ENCODE data around the gene BMP5. TPM values are rescaled to one million over a fixed set of nuclear protein-coding genes. Genes with fewer than 3 reads are reported as not detected.
"Not testable (repeated sequence)": the region's sequence is repeated elsewhere in the genome, so short reads cannot be mapped to it uniquely, and the experiment has no call there.

BMP5 gene
- total RNA-seq, 1 experiment from 2014 or later = not detected

GRCh38 chr6:55917751-55918415 lies 42.5 kb upstream of the BMP5 start:
- no peak overlapping the region for H3K4me3 Mint-ChIP-seq (ENCODE audit: low read depth, unreplicated experiment)
- H3K27ac Mint-ChIP-seq (ENCODE audit: unreplicated experiment) = no peak overlapping the region
- intact Hi-C loops (cut with micrococcal nuclease; ENCODE audit: unreplicated experiment) = no loop called here
- H3K9me3 Mint-ChIP-seq (ENCODE audit: low read depth, unreplicated experiment) = no peaks in the 10 kb centered on the region
- H3K27me3 Mint-ChIP-seq (ENCODE audit: unreplicated experiment) = no peaks in the 10 kb centered on the region
- TF ChIP-seq CTCF (IDR thresholded peaks at IDR 0.05; ENCODE audit: unreplicated experiment) = no peak
- BruUV-seq (replicated peaks) = no TSS peak
- H3K4me1 Mint-ChIP-seq (ENCODE audit: low read depth, unreplicated experiment) = peaks cover 8% of the 10 kb centered on the region
- H3K36me3 Mint-ChIP-seq (ENCODE audit: insufficient read depth, unreplicated experiment) = no peaks in the 10 kb centered on the region
- DNase-seq = no peak
- CTCF ChIA-PET = no interaction called here

GRCh38 chr6:55916188-55916587 lies 40.8 kb upstream of the BMP5 start:
- CTCF ChIA-PET = no interaction called here
- TF ChIP-seq CTCF (IDR thresholded peaks at IDR 0.05; ENCODE audit: unreplicated experiment) = no peak

DNA sequence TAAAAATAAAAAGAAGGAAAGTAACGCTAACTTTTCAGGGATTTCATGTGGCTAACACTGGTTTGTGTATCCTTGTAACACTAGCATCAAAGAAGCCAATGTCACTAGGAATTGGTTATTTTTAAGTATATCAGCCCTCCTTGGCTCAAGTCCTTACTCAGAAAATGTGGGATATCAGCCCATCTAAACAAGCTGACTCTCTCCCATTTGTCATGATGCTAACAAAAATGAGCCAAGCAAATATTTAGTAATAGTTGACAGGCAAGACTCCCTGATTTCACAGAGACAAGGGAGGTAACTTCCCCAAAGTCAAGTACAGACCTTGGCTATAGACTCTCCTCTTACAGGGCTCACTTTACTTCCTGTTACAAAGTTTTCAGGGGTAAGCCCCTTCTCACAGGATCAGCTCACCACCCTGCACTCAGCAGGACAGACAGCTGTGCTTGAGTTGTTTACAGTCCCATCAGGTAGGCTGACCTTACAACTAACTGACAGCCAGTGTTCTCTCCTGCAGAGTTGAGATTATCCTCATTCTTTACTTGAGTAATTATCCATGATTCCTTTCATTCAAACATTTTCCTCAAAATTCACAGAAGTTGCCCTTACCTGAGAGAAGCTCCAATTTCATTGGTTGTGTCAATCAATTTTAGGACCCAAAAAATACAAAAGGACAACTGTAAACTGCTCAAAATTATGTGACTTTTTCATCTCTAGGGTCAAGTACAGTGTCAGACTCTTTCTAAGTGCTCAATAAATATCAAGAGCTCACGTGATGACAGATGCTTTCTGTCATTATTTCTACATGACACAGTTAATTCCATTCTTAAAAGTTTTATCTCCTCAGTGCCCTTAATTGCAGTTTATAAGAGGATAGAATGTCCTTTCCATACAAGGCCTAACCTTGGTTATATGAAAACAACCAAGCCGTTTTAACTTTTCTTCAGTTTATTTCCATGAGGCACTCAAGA lies 38.1 kb upstream of the BMP5 start:
- Mint-ChIP-seq H3K9me3 (ENCODE audit: low read depth, unreplicated experiment) (no peaks in the 10 kb centered on the region), H3K27me3 (ENCODE audit: unreplicated experiment) (no peaks in the 10 kb centered on the region), H3K4me3 (ENCODE audit: low read depth, unreplicated experiment) (no peak overlapping the region), H3K27ac (ENCODE audit: unreplicated experiment) (no peak overlapping the region), H3K36me3 (ENCODE audit: insufficient read depth, unreplicated experiment) (no peaks in the 10 kb centered on the region), H3K4me1 (ENCODE audit: low read depth, unreplicated experiment) (no peaks in the 10 kb centered on the region)
- BruUV-seq (replicated peaks) = no TSS peak
- no peak for TF ChIP-seq CTCF (IDR thresholded peaks at IDR 0.05; ENCODE audit: unreplicated experiment)
- DNase-seq = no peak
- CTCF ChIA-PET = no interaction called here
- intact Hi-C loops (cut with micrococcal nuclease; ENCODE audit: unreplicated experiment) = no loop called here

More at GRCh38 chr6:55916188-55916587, 40.8 kb upstream of the BMP5 start:
- DNase-seq = no peak
- Mint-ChIP-seq H3K27ac (ENCODE audit: unreplicated experiment) (no peak overlapping the region), H3K27me3 (ENCODE audit: unreplicated experiment) (no peaks in the 10 kb centered on the region), H3K4me3 (ENCODE audit: low read depth, unreplicated experiment) (no peak overlapping the region), H3K9me3 (ENCODE audit: low read depth, unreplicated experiment) (no peaks in the 10 kb centered on the region), H3K4me1 (ENCODE audit: low read depth, unreplicated experiment) (peaks cover 8% of the 10 kb centered on the region), H3K36me3 (ENCODE audit: insufficient read depth, unreplicated experiment) (no peaks in the 10 kb centered on the region)
- no TSS peak for BruUV-seq (replicated peaks)
- intact Hi-C loops (cut with micrococcal nuclease; ENCODE audit: unreplicated experiment) = no loop called here

DNA sequence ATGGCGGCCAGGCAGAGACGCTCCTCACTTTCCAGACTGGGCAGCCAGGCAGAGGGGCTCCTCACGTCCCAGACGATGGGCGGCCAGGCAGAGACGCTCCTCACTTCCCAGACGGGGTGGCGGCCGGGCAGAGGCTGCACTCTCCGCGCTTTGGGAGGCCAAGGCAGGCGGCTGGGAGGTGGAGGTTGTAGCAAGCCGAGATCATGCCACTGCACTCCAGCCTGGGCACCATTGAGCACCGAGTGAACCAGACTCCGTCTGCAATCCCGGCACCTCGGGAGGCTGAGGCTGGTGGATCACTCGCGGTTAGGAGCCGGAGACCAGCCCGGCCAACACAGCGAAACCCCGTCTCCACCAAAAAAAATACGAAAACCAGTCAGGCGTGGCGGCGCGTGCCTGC lies 35.1 kb upstream of the BMP5 start:
- DNase-seq; BruUV-seq (replicated peaks); H3K4me3 Mint-ChIP-seq (ENCODE audit: low read depth, unreplicated experiment); H3K36me3 Mint-ChIP-seq (ENCODE audit: insufficient read depth, unreplicated experiment); intact Hi-C loops (cut with micrococcal nuclease; ENCODE audit: unreplicated experiment); H3K4me1 Mint-ChIP-seq (ENCODE audit: low read depth, unreplicated experiment); H3K27me3 Mint-ChIP-seq (ENCODE audit: unreplicated experiment); H3K27ac Mint-ChIP-seq (ENCODE audit: unreplicated experiment); H3K9me3 Mint-ChIP-seq (ENCODE audit: low read depth, unreplicated experiment); CTCF ChIA-PET: not testable (repeated sequence)

DNA sequence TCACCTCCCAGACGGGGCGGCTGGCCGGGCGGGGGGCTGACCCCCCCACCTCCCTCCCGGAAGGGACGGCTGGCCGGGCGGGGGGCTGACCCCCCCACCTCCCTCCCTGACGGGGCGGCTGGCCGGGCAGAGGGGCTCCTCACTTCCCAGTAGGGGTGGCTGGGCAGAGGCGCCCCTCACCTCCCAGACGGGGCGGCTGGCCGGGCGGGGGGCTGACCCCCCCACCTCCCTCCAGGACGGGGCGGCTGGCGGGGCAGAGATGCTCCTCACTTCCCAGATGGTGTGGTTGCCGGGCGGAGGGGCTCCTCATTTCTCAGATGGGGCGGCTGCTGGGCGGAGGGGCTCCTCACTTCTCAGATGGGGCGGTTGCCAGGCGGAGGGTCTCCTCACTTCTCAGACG lies 34.5 kb upstream of the BMP5 start:
- DNase-seq; CTCF ChIA-PET; H3K9me3 Mint-ChIP-seq (ENCODE audit: low read depth, unreplicated experiment); intact Hi-C loops (cut with micrococcal nuclease; ENCODE audit: unreplicated experiment); H3K27me3 Mint-ChIP-seq (ENCODE audit: unreplicated experiment); H3K4me3 Mint-ChIP-seq (ENCODE audit: low read depth, unreplicated experiment); H3K36me3 Mint-ChIP-seq (ENCODE audit: insufficient read depth, unreplicated experiment); BruUV-seq (replicated peaks); H3K27ac Mint-ChIP-seq (ENCODE audit: unreplicated experiment); H3K4me1 Mint-ChIP-seq (ENCODE audit: low read depth, unreplicated experiment): not testable (repeated sequence)

Measured in Calu3 (cell line).